ENCODE data around the gene AMPD2.

The AMPD2 gene

GRCh38 chr1:109643385-109644230 is 24.0 kb downstream of the AMPD2 start:
- TF ChIP-seq, protein P1, sequence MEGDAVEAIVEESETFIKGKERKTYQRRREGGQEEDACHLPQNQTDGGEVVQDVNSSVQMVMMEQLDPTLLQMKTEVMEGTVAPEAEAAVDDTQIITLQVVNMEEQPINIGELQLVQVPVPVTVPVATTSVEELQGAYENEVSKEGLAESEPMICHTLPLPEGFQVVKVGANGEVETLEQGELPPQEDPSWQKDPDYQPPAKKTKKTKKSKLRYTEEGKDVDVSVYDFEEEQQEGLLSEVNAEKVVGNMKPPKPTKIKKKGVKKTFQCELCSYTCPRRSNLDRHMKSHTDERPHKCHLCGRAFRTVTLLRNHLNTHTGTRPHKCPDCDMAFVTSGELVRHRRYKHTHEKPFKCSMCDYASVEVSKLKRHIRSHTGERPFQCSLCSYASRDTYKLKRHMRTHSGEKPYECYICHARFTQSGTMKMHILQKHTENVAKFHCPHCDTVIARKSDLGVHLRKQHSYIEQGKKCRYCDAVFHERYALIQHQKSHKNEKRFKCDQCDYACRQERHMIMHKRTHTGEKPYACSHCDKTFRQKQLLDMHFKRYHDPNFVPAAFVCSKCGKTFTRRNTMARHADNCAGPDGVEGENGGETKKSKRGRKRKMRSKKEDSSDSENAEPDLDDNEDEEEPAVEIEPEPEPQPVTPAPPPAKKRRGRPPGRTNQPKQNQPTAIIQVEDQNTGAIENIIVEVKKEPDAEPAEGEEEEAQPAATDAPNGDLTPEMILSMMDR (conservative IDR thresholded peaks at IDR 0.05) = peak; percentile 93
- no peak overlapping the region for H3K27ac ChIP-seq

DNA sequence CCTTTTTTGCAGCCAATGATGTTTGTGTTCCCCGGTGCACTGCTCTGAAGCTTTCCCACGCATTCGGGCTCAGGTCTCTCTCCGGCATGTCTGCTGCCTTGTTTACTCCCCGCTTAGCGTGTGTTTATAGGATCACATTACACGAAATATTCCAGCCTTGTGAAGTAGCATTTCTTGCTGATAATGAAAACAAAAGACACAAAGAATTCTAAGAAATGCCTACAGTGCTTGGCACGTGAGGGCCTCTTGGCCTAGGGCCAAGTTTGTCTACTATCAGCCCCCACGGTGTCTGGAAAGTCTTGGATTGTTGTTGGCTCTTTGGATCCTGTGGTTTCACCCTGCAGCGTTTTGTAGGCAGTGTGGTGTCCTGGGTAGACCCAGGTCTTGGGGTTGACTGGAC is 25.0 kb downstream of the AMPD2 start:
- no peak overlapping the region for H3K27ac ChIP-seq
- TF ChIP-seq, protein P1 (conservative IDR thresholded peaks at IDR 0.05) = no peak

DNA sequence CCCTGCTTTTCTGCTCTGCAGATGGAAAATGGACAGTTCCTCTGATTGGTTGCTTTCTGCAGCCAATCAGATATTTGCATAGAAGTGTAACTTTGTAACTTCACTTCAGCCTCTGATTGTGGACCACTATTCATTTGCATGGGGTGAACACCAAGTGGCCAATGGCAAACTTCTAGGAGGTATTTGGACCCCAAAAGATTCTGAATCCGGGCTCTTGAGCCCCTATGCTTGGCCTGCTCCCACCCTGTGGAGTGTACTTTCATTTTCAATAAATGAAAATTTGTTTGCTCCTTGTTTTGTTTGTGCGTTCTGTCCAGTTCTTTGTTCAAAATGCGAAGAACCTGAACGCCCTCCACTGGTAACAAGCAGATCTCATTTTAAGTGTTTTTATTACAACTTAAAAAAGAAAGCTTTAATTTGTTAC is 29.9 kb downstream of the AMPD2 start:
- TF ChIP-seq, protein P1 (conservative IDR thresholded peaks at IDR 0.05) = peak; percentile 74
- no peak overlapping the region for H3K27ac ChIP-seq

GRCh38 chr1:109650609-109651008 is 31.0 kb downstream of the AMPD2 start:
- TF ChIP-seq, protein P1 (conservative IDR thresholded peaks at IDR 0.05) = no peak

DNA sequence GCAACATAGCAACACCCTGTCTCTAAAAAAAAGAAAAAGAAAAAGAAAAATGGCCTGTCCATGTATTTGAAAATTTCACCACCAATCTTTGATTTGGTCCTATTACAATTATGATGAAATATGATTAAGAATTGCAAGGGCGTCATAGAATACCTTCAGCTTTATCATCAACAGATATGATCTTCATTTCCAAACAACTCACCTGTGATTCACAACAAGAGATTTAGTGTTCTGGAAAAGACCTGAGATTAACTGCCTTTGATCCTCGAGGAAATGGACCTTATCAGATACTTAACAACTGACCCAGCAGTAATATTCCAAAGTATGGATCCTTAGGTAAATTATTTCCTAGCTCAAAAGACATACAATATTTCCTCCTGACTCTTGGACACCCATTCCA is 32.8 kb downstream of the AMPD2 start:
- no peak overlapping the region for H3K27ac ChIP-seq
- TF ChIP-seq, protein P1 (conservative IDR thresholded peaks at IDR 0.05) = no peak

More at GRCh38 chr1:109650609-109651008, 31.0 kb downstream of the AMPD2 start:
- no peak overlapping the region for H3K27ac ChIP-seq

- TF ChIP-seq, protein P1 (conservative IDR thresholded peaks at IDR 0.05) = no peak
- no peak overlapping the region for H3K27ac ChIP-seq
Measured at GRCh38 chr1:109653306-109653705, 33.7 kb downstream of the AMPD2 start.

GRCh38 chr1:109654519-109654918 is 34.9 kb downstream of the AMPD2 start:
- H3K27ac ChIP-seq = no peak overlapping the region
- TF ChIP-seq, protein P1 (conservative IDR thresholded peaks at IDR 0.05) = no peak
